Spleen (tissue), 11 donors: ENCODE results near the gene MED9. TPM values are rescaled to one million over a fixed set of nuclear protein-coding genes. Genes with fewer than 3 reads are reported as not detected.

ENCODE experiments used
- DNase-seq: peaks from one replicate; pipeline ENCODE4 v3.0.0-alpha.2; 2020
- H3K27ac ChIP-seq, 8 donors: fragments of 200-600 bp; sonication (generic) in 7 of 8; 1 replicate in 4 of 8; 2 replicates in 4 of 8; pipeline versions ENCODE4 v1.5.0 to v1.8.0; 2016 to 2021; ENCODE audit warnings: inconsistent platforms in 4 of 8, mild to moderate bottlenecking in 4 of 8, moderate library complexity in 1 of 8
- H3K27me3 ChIP-seq, 7 donors: fragments of 200-600 bp; sonication (generic) in 6 of 7; replicated peaks in 1 of 7; 1 replicate in 4 of 7; 2 replicates in 3 of 7; pipeline versions ENCODE4 v1.5.0 to v1.8.0; 2016 to 2021; ENCODE audit warnings: inconsistent platforms in 3 of 7, mild to moderate bottlenecking in 1 of 7
- H3K36me3 ChIP-seq, 6 donors: fragments of 200-600 bp; sonication (generic) in 5 of 6; 1 replicate in 4 of 6; 2 replicates in 2 of 6; pipeline versions ENCODE4 v1.5.0 to v1.8.0; 2016 to 2021; ENCODE audit warnings: inconsistent platforms in 2 of 6
- H3K4me1 ChIP-seq, 6 donors: fragments of 200-600 bp; sonication (generic) in 5 of 6; 1 replicate in 3 of 6; 2 replicates in 3 of 6; pipeline versions ENCODE4 v1.5.0 to v1.8.0; 2016 to 2021; ENCODE audit warnings: inconsistent platforms in 3 of 6
- H3K4me3 ChIP-seq, 8 donors: fragments of 200-600 bp; sonication (generic) in 7 of 8; 1 replicate in 4 of 8; 2 replicates in 4 of 8; pipeline versions ENCODE4 v1.5.0 to v1.8.0; 2016 to 2021; ENCODE audit warnings: inconsistent platforms in 4 of 8, mild to moderate bottlenecking in 4 of 8, moderate library complexity in 2 of 8
- H3K9me3 ChIP-seq, 8 donors: fragments of 200-600 bp; sonication (generic) in 7 of 8; 1 replicate in 4 of 8; 2 replicates in 4 of 8; pipeline versions ENCODE4 v1.5.0 to v1.8.0; 2016 to 2021; ENCODE audit warnings: inconsistent platforms in 4 of 8
- CTCF ChIP-seq, 11 experiments: fragments of 200-600 bp in 7 of 11; fragments of 450-650 bp in 4 of 11; sonication (generic) in 4 of 11; IDR thresholded peaks in 8 of 11; conservative IDR thresholded peaks in 3 of 11; 1 replicate in 7 of 11; 2 replicates in 4 of 11; pipeline versions ENCODE4 v1.4.0 to v1.8.0; 2016 to 2021; ENCODE audit warnings: antibody characterized with exemption in 11 of 11, inconsistent platforms in 4 of 11, mild to moderate bottlenecking in 1 of 11
- POLR2A ChIP-seq, 3 donors: fragments of 450-650 bp; IDR thresholded peaks; one replicate each; pipeline ENCODE4 v1.5.1; 2017; ENCODE audit warnings: antibody characterized with exemption in 3 of 3, mild to moderate bottlenecking in 1 of 3
- POLR2AphosphoS5 ChIP-seq, 3 donors: sonication (generic); formaldehyde crosslinking; IDR thresholded peaks; one replicate each; pipeline ENCODE4 v1.5.1; 2017; ENCODE audit warnings: antibody characterized with exemption in 3 of 3
- WGBS, 5 donors: extraction: QIAGEN DNeasy Blood & Tissue Kit in 3 of 5; methylation state at CpG; one replicate each; pipeline versions ENCODE4 v1.1.5 to v1.1.7; 2013 to 2018; 5-methylcytosine and 5-hydroxymethylcytosine counted together
- intact Hi-C: fragments of 100-400 bp; cut with DNase I; formaldehyde crosslinking; loops from one replicate; pipeline ENCODE4 v1.15.0; 2023; ENCODE audit warnings: low total_unique reads
- polyA plus RNA-seq, 3 donors: library from polyadenylated mRNA; stranded (reverse); fragments of 200-250 nt; gene quantifications; one replicate each; pipeline ENCODE4 v1.2.1, GENCODE V29; 2013
- total RNA-seq, 7 donors: library from RNA; depleted of rRNA in 3 of 7; stranded (reverse); fragments of >200 nt in 3 of 7; fragmentation: NEBNext Ultra II Directional in 4 of 7; extraction: Animal tissue kit (Norgen Biotek cat#: 25700) in 4 of 7; gene quantifications; one replicate each; pipeline versions ENCODE4 v1.1.0 to v1.2.1, GENCODE V29; 2016 to 2021
- donor health status: healthy with polysubstance abuse.
- donor health status: DM: no; HTN: no; CAD: no; lungs with moderate emphysema.
- donor health status: DM: no; HTN: no; CAD: no.
- donor health status: Bipolar disorder and iron deficiency.
- donor health status: healthy.
- donor health status: DM: no; HTN: no; CAD: no.
- donor health status: DM: yes; HTN: yes; CAD: no.

MED9 gene
- total and polyA plus RNA-seq, 10 donors = 8.5 to 19.2 (median 14.1) TPM

- 42 to 54% (median 47%) methylated on average over 13 to 19 of the region's 19 CpGs for WGBS, 5 donors
- peaks cover 18 to 53% (median 42%) of the 10 kb centered on the region in 6 donors for H3K4me1 ChIP-seq
- peaks cover 0 to 10% (median 2%) of the 10 kb centered on the region in 6 donors for H3K36me3 ChIP-seq
- peaks cover 0 to 28% (median 17%) of the 10 kb centered on the region in 7 donors for H3K27me3 ChIP-seq
- intact Hi-C loops = loop anchor here (2.0 to 5.0 kb wide), 2 partner anchors 75 to 146 kb away; no protein-coding TSS in a partner anchor
- peak; percentile 59 for DNase-seq
- H3K4me3 ChIP-seq = peak overlapping the region; percentile 54 to 84 (median 68)
- H3K27ac ChIP-seq = peak overlapping the region in 6 of 8 donors; percentile 71 to 88 (median 84)
- TF ChIP-seq CTCF (IDR thresholded peaks at IDR 0.05 in 8 of 11, conservative IDR thresholded peaks at IDR 0.05 in 3 of 11) (peak in 3 of 11 experiments; percentile 3 to 54 (median 19)), POLR2AphosphoS5 (IDR thresholded peaks at IDR 0.05) (no peak)
- H3K9me3 ChIP-seq = no peaks in the 10 kb centered on the region
These were observed 20.5 kb downstream of the MED9 start for GRCh38 chr17:17497065-17497844.

- H3K36me3 ChIP-seq = peaks cover 0 to 3% (median 0%) of the 10 kb centered on the region in 6 donors
- H3K9me3 ChIP-seq = no peaks in the 10 kb centered on the region
- intact Hi-C loops = loop anchor here (2.0 to 5.0 kb wide), 2 partner anchors 74 to 145 kb away; no protein-coding TSS in a partner anchor
- peak; percentile 58 for DNase-seq
- H3K27ac ChIP-seq = no peak overlapping the region
- H3K4me3 ChIP-seq = no peak overlapping the region
- peaks cover 18 to 47% (median 39%) of the 10 kb centered on the region in 6 donors for H3K4me1 ChIP-seq
- H3K27me3 ChIP-seq = peaks cover 0 to 28% (median 17%) of the 10 kb centered on the region in 7 donors
- WGBS, 5 donors = 91 to 95% (median 94%) methylated on average over 5 to 10 of the region's 10 CpGs
- no peak for TF ChIP-seq POLR2A (IDR thresholded peaks at IDR 0.05)
- no peak for TF ChIP-seq CTCF (IDR thresholded peaks at IDR 0.05 in 8 of 11, conservative IDR thresholded peaks at IDR 0.05 in 3 of 11)
- TF ChIP-seq POLR2AphosphoS5 (IDR thresholded peaks at IDR 0.05) = no peak
These were observed 21.2 kb downstream of the MED9 start for GRCh38 chr17:17497845-17498520.

GRCh38 chr17:17498606-17499301 is 22.0 kb downstream of the MED9 start:
- Histone ChIP-seq H3K4me3 (no peak overlapping the region), H3K27me3 (peaks cover 0 to 28% (median 17%) of the 10 kb centered on the region in 7 donors), H3K4me1 (peaks cover 18 to 40% (median 34%) of the 10 kb centered on the region in 6 donors), H3K9me3 (no peaks in the 10 kb centered on the region), H3K36me3 (no peaks in the 10 kb centered on the region), H3K27ac (no peak overlapping the region)
- TF ChIP-seq CTCF (IDR thresholded peaks at IDR 0.05 in 8 of 11, conservative IDR thresholded peaks at IDR 0.05 in 3 of 11) (no peak), POLR2A (IDR thresholded peaks at IDR 0.05) (no peak), POLR2AphosphoS5 (IDR thresholded peaks at IDR 0.05) (no peak)
- 87 to 93% (median 90%) methylated on average over 16 of the region's 16 CpGs for WGBS, 5 donors
- DNase-seq = peak; percentile 70
- intact Hi-C loops = loop anchor here (5.0 kb wide), 1 partner anchor 74 kb away; no protein-coding TSS in a partner anchor
